Natural killer cell (primary cell): ENCODE data around the gene LMO4. TPM values are rescaled to one million over a fixed set of nuclear protein-coding genes. Genes with fewer than 3 reads are reported as not detected.

Experiments used
- ATAC-seq, 3 donors: fragments of 150-1000 bp in 2 of 3; fragments of 200-7000 bp in 1 of 3; cut with Tn5 transposase; 1 replicate in 1 of 3; 2 replicates in 2 of 3; pipeline ENCODE4 v1.10.0; 2021; ENCODE audit warnings: mild to moderate bottlenecking in 2 of 3, moderate library complexity in 2 of 3
- DNase-seq, 2 donors: peaks; one replicate each; pipeline versions ENCODE4 v3.0.0 to v3.0.0-alpha.2; 2013 to 2021; ENCODE audit warnings: mixed read lengths in 1 of 2
- H3K27ac ChIP-seq: one replicate; pipeline ENCODE4 v1.5.1; 2013; ENCODE audit warnings: mild to moderate bottlenecking, low read length
- H3K27me3 ChIP-seq: one replicate; pipeline ENCODE4 v1.6.1; 2013; ENCODE audit warnings: low read length; ENCODE audit not compliant: control insufficient read depth, insufficient read depth
- H3K36me3 ChIP-seq: one replicate; pipeline ENCODE4 v1.6.1; 2013; ENCODE audit warnings: low read length; ENCODE audit not compliant: control insufficient read depth, insufficient read depth
- H3K4me1 ChIP-seq: one replicate; pipeline ENCODE4 v1.6.1; 2013; ENCODE audit warnings: low read length; ENCODE audit not compliant: control insufficient read depth, insufficient read depth
- H3K4me3 ChIP-seq: one replicate; pipeline ENCODE4 v1.5.1; 2013; ENCODE audit warnings: low read length
- H3K9me3 ChIP-seq: one replicate; pipeline ENCODE4 v1.6.1; 2013; ENCODE audit warnings: low read length; ENCODE audit not compliant: control insufficient read depth, insufficient read depth
- H3K27ac Mint-ChIP-seq, 2 donors: one replicate each; pipeline ENCODE4 v1.8.0; 2022; ENCODE audit warnings: mild to moderate bottlenecking in 2 of 2, mixed read lengths in 2 of 2, moderate library complexity in 1 of 2
- H3K27me3 Mint-ChIP-seq, 2 donors: one replicate each; pipeline ENCODE4 v1.8.0; 2022; ENCODE audit warnings: low read depth in 2 of 2, mixed read lengths in 2 of 2
- H3K36me3 Mint-ChIP-seq: one replicate; pipeline ENCODE4 v1.8.0; 2022; ENCODE audit warnings: mixed read lengths
- H3K4me1 Mint-ChIP-seq, 2 donors: one replicate each; pipeline ENCODE4 v1.8.0; 2022; ENCODE audit warnings: mixed read lengths in 2 of 2
- H3K4me3 Mint-ChIP-seq: one replicate; pipeline ENCODE4 v1.8.0; 2022; ENCODE audit warnings: mild to moderate bottlenecking, moderate library complexity, mixed read lengths
- H3K9me3 Mint-ChIP-seq, 2 donors: one replicate each; pipeline ENCODE4 v1.8.0; 2022; ENCODE audit warnings: mixed read lengths in 2 of 2
- WGBS: methylation state at CpG from one replicate; pipeline ENCODE4 v1.1.7; 2013; ENCODE audit warnings: missing lambda C conversion rate; ENCODE audit not compliant: insufficient coverage; 5-methylcytosine and 5-hydroxymethylcytosine counted together
- intact Hi-C: fragments of 100-400 bp; cut with micrococcal nuclease; formaldehyde crosslinking; loops from one replicate; pipeline ENCODE4 v1.14.2; 2022
- total RNA-seq, 4 donors: library from RNA; stranded (reverse); fragments of 120-200 nt in 1 of 4; gene quantifications; one replicate each; pipeline versions ENCODE4 v1.2.3 to v1.2.4, GENCODE V29; 2013 to 2022
- TF ChIP-seq, protein P1 (sequence below): fragments of 200-600 bp; IDR thresholded peaks from one replicate; pipeline ENCODE4 v1.8.0; 2022; ENCODE audit warnings: antibody characterized with exemption

LMO4 gene
- total RNA-seq, 3 donors from 2014 or later (not counting 1 experiment from before 2014, with no cell fraction given) = 38.2 to 50.1 (median 50.0) TPM

DNA sequence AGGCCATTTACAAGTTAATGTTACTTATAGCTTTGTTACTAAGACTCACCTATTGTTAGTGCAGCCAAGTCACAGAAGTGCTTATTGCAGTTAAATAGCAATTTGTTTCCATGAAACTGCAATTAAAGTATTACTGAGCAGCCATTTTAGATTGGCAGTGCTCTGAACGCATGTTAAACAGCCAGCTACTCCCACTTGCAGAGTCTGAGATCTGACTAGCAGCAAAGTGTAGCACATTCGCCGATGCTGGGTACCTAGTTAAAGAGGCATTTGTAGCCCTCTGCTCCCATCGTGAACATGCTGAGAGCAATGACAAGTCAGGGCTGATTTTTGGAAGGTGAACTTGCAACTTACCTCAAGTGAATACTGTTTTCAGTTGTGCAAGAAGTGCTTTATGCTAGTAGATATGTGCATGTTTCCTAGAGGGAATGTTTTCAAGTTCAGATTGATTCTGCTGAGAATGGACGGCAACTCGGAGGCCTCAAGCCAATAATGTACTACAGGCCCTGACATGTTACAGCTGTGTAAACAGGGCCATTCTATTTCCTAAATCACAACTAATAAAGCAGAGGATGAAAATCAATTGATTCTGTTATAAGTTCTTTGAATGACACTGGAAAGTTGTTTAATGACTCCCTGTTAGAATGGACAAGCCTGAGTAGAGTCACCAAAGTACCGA is 19.8 kb downstream of the LMO4 start:
- Histone ChIP-seq H3K27ac (no peak overlapping the region), H3K4me3 (no peak overlapping the region), H3K27me3 (no peaks in the 10 kb centered on the region), H3K4me1 (no peaks in the 10 kb centered on the region), H3K36me3 (peaks cover 36% of the 10 kb centered on the region), H3K9me3 (no peaks in the 10 kb centered on the region)
- TF ChIP-seq, protein P1, sequence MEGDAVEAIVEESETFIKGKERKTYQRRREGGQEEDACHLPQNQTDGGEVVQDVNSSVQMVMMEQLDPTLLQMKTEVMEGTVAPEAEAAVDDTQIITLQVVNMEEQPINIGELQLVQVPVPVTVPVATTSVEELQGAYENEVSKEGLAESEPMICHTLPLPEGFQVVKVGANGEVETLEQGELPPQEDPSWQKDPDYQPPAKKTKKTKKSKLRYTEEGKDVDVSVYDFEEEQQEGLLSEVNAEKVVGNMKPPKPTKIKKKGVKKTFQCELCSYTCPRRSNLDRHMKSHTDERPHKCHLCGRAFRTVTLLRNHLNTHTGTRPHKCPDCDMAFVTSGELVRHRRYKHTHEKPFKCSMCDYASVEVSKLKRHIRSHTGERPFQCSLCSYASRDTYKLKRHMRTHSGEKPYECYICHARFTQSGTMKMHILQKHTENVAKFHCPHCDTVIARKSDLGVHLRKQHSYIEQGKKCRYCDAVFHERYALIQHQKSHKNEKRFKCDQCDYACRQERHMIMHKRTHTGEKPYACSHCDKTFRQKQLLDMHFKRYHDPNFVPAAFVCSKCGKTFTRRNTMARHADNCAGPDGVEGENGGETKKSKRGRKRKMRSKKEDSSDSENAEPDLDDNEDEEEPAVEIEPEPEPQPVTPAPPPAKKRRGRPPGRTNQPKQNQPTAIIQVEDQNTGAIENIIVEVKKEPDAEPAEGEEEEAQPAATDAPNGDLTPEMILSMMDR = no peak
- H3K36me3 Mint-ChIP-seq = peaks cover 5% of the 10 kb centered on the region
- no peaks in the 10 kb centered on the region for H3K27me3 Mint-ChIP-seq
- H3K9me3 Mint-ChIP-seq = no peaks in the 10 kb centered on the region
- H3K4me1 Mint-ChIP-seq = peaks cover 7 to 12% of the 10 kb centered on the region in 2 donors
- H3K27ac Mint-ChIP-seq = peak overlapping the region in 1 of 2 donors; percentile 36
- WGBS = 95% methylated on average over 6 of the region's 7 CpGs
- intact Hi-C loops = no loop called here
- no peak for DNase-seq
- no peak for ATAC-seq
- H3K4me3 Mint-ChIP-seq = no peak overlapping the region

DNA sequence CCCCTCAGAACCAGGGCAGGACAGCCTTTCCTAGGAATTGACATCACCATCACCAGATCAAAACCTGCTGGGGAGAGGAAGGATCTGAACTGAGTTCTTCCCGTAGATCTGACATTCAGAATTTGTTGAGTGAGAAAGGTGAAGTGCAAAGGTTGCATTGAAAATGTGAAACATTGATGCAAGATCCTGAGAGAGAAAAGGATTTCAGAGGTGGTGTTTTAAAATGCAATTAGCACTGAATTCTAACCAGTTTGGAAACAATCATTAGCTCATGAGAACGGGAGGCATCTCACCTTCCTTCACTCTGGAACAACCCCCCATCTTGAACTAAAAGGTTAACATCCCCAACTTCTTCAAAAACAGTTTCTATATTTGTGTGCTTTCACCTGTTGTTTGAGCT is 20.4 kb downstream of the LMO4 start:
- Histone ChIP-seq H3K9me3 (no peaks in the 10 kb centered on the region), H3K36me3 (peaks cover 31% of the 10 kb centered on the region), H3K27me3 (no peaks in the 10 kb centered on the region), H3K4me3 (no peak overlapping the region), H3K4me1 (no peaks in the 10 kb centered on the region), H3K27ac (no peak overlapping the region)
- H3K36me3 Mint-ChIP-seq = peaks cover 5% of the 10 kb centered on the region
- 95% methylated on average over 2 of the region's 2 CpGs for WGBS
- H3K27ac Mint-ChIP-seq = peak overlapping the region in 1 of 2 donors; percentile 8
- TF ChIP-seq, protein P1 = no peak
- H3K27me3 Mint-ChIP-seq = no peaks in the 10 kb centered on the region
- no peaks in the 10 kb centered on the region for H3K9me3 Mint-ChIP-seq
- H3K4me3 Mint-ChIP-seq = no peak overlapping the region
- peaks cover 3 to 7% of the 10 kb centered on the region in 2 donors for H3K4me1 Mint-ChIP-seq
- ATAC-seq (no peak), DNase-seq (no peak)
- intact Hi-C loops = no loop called here

- Histone ChIP-seq H3K4me1 (no peaks in the 10 kb centered on the region), H3K9me3 (no peaks in the 10 kb centered on the region), H3K27me3 (no peaks in the 10 kb centered on the region), H3K36me3 (peaks cover 4% of the 10 kb centered on the region), H3K27ac (no peak overlapping the region), H3K4me3 (no peak overlapping the region)
- 88% methylated on average over 3 of the region's 3 CpGs for WGBS
- TF ChIP-seq, protein P1 = no peak
- DNase-seq (no peak), ATAC-seq (no peak)
- no peak overlapping the region for H3K4me3 Mint-ChIP-seq
- H3K27ac Mint-ChIP-seq = no peak overlapping the region
- peaks cover 4 to 9% of the 10 kb centered on the region in 2 donors for H3K4me1 Mint-ChIP-seq
- H3K36me3 Mint-ChIP-seq = peaks cover 8% of the 10 kb centered on the region
- no peaks in the 10 kb centered on the region for H3K9me3 Mint-ChIP-seq
- H3K27me3 Mint-ChIP-seq = no peaks in the 10 kb centered on the region
- intact Hi-C loops = no loop called here
These were observed 27.2 kb downstream of the LMO4 start for GRCh38 chr1:87355894-87356293.

DNA sequence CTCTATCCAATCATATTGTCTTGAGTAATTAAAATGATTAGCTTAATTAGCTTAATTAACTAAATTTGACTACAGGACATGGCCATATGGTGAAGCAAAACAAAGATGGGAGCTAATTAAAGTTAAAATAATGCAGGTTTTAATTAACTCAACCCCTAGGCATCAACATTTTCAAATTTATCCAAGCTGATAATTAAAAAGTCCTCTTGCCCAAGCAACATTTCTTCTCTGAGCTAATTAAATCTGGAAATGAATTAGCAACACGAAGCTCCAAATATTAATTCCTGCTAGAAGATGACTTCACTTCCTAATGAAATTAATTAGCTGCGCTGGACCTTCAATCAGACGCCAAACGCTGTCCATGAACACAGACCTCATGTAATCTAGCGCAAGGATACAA is 27.9 kb downstream of the LMO4 start:
- H3K4me3 ChIP-seq = no peak overlapping the region
- intact Hi-C loops = no loop called here
- no peaks in the 10 kb centered on the region for H3K27me3 ChIP-seq
- WGBS = 95% methylated on average over 5 of the region's 5 CpGs
- ATAC-seq (no peak), DNase-seq (no peak)
- Mint-ChIP-seq H3K27me3 (no peaks in the 10 kb centered on the region), H3K9me3 (no peaks in the 10 kb centered on the region), H3K4me1 (peaks cover 4 to 9% of the 10 kb centered on the region in 2 donors), H3K27ac (no peak overlapping the region), H3K36me3 (peaks cover 8% of the 10 kb centered on the region), H3K4me3 (no peak overlapping the region)
- H3K36me3 ChIP-seq = peaks cover 4% of the 10 kb centered on the region
- TF ChIP-seq, protein P1 = no peak
- no peaks in the 10 kb centered on the region for H3K9me3 ChIP-seq
- H3K4me1 ChIP-seq = no peaks in the 10 kb centered on the region
- no peak overlapping the region for H3K27ac ChIP-seq
